A549 treated with CORT108297 at 1 μM for 4 hours (cell line): ENCODE results near the gene ABCC3. TPM values are rescaled to one million over a fixed set of nuclear protein-coding genes. Genes with fewer than 3 reads are reported as not detected.

Source experiments
- total RNA-seq: library from RNA; stranded (reverse); fragments of 200-300 nt; extraction: Qiagen RNA extraction; gene quantifications from 5 replicates; pipeline ENCODE4 v1.2.3, GENCODE V29; 2022

The ABCC3 gene, protein sequence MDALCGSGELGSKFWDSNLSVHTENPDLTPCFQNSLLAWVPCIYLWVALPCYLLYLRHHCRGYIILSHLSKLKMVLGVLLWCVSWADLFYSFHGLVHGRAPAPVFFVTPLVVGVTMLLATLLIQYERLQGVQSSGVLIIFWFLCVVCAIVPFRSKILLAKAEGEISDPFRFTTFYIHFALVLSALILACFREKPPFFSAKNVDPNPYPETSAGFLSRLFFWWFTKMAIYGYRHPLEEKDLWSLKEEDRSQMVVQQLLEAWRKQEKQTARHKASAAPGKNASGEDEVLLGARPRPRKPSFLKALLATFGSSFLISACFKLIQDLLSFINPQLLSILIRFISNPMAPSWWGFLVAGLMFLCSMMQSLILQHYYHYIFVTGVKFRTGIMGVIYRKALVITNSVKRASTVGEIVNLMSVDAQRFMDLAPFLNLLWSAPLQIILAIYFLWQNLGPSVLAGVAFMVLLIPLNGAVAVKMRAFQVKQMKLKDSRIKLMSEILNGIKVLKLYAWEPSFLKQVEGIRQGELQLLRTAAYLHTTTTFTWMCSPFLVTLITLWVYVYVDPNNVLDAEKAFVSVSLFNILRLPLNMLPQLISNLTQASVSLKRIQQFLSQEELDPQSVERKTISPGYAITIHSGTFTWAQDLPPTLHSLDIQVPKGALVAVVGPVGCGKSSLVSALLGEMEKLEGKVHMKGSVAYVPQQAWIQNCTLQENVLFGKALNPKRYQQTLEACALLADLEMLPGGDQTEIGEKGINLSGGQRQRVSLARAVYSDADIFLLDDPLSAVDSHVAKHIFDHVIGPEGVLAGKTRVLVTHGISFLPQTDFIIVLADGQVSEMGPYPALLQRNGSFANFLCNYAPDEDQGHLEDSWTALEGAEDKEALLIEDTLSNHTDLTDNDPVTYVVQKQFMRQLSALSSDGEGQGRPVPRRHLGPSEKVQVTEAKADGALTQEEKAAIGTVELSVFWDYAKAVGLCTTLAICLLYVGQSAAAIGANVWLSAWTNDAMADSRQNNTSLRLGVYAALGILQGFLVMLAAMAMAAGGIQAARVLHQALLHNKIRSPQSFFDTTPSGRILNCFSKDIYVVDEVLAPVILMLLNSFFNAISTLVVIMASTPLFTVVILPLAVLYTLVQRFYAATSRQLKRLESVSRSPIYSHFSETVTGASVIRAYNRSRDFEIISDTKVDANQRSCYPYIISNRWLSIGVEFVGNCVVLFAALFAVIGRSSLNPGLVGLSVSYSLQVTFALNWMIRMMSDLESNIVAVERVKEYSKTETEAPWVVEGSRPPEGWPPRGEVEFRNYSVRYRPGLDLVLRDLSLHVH (N-terminal part only)
- total RNA-seq: 118 to 153 TPM (median 145 TPM) in 5 replicates

GRCh38 chr17:50634224-50634914 lies at the start of gene ABCC3:
Gene ABCC3 (plus strand): TSS chr17:50634881. CDS start chr17:50634937, 56 bp downstream.

GRCh38 chr17:50707289-50708049 lies 72.8 kb downstream of the ABCC3 start, which contains the start of gene ANKRD40:
Gene ANKRD40 (minus strand): TSS chr17:50707914. CDS start chr17:50707654, 260 bp downstream.

DNA sequence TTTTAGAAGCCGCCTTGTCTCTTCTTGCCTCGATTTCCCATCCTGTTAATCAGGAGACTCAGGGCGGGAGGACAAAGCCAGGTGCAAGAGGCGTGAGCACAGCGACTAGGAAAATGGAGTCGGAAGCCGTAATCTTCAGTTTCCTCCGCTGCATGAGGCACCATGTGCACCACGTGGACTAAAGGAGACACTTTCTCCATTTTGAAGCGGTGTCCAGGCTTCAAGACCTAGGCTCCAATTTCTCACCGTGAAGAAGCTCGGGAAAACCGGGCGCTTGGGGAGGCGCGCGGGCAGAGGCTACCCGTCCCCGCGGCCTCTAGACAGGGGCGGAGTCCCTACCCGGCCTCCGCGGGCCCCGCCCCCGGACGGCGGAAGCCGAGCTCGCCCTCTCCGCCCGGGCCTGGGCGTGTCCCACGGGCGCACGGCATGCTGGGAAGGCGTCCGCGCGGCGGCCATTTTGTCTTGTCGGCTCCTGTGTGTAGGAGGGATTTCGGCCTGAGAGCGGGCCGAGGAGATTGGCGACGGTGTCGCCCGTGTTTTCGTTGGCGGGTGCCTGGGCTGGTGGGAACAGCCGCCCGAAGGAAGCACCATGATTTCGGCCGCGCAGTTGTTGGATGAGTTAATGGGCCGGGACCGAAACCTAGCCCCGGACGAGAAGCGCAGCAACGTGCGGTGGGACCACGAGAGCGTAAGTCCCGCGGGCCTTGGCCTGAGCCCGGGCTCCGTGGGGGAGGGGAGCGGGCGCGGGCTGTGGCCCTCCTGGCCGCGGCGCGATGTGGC lies 84.7 kb downstream of the ABCC3 start, which contains the start of gene LUC7L3:
Gene LUC7L3 (plus strand): TSS at position 460 of the 780 bp plus-strand sequence. CDS start 130 bp downstream, at position 590.

Other genes with a start within 250 kb of the ABCC3 start
- 228 to 234 TPM (median 229 TPM) in 5 replicates for gene LRRC59, start 237.4 kb upstream of the ABCC3 start, total RNA-seq
- 10.1 to 14.8 TPM (median 13.8 TPM) in 5 replicates for gene ACSF2, start 208.7 kb upstream of the ABCC3 start, total RNA-seq
- gene CHAD, start 166.0 kb upstream of the ABCC3 start, total RNA-seq: not detected in 5 replicates
- gene RSAD1, start 156.0 kb upstream of the ABCC3 start, total RNA-seq: 29.2 to 39.8 TPM (median 35.9 TPM) in 5 replicates
- 0.53 to 1.0 TPM (median 0.69 TPM) in 5 replicates for gene MYCBPAP, start 126.4 kb upstream of the ABCC3 start, total RNA-seq
- gene EPN3, start 102.1 kb upstream of the ABCC3 start, total RNA-seq: 0.09 to 0.32 TPM (median 0.21 TPM) in 5 replicates
- gene SPATA20, start 87.7 kb upstream of the ABCC3 start, total RNA-seq: 62.3 to 91.7 TPM (median 88.3 TPM) in 5 replicates
- 2.9 to 4.7 TPM (median 4.4 TPM) in 5 replicates for gene CACNA1G, start 74.2 kb upstream of the ABCC3 start, total RNA-seq
- 44.1 to 49.4 TPM (median 46.6 TPM) in 5 replicates for gene ANKRD40, start 73.0 kb downstream of the ABCC3 start, total RNA-seq
- gene LUC7L3, start 84.7 kb downstream of the ABCC3 start, total RNA-seq: 62.9 to 117 TPM (median 86.6 TPM) in 5 replicates
- gene ANKRD40CL, start 132.6 kb downstream of the ABCC3 start, total RNA-seq: not detected in 5 replicates
- gene WFIKKN2, start 200.7 kb downstream of the ABCC3 start, total RNA-seq: 0.03 TPM in 1 of 5 replicates, not detected in the others
- 81.2 to 104 TPM (median 85.2 TPM) in 5 replicates for gene TOB1, start 231.5 kb downstream of the ABCC3 start, total RNA-seq